NOMO-1 (cell line): ENCODE results near the gene FXYD7.

Experiments
- DNase-seq, 2 experiments: peaks; one replicate each; lab custom pipeline; 2025; ENCODE audit not compliant: unreplicated experiment in 2 of 2; lab: John Stamatoyannopoulos, UW

The FXYD7 gene

GRCh38 chr19:35109395-35110112 is 33.5 kb upstream of the FXYD7 start:
- no peak for DNase-seq

- no peak for DNase-seq
These were observed 32.1 kb upstream of the FXYD7 start for GRCh38 chr19:35110974-35111373.

GRCh38 chr19:35112995-35113688 is 29.9 kb upstream of the FXYD7 start:
- DNase-seq: no peak

- DNase-seq: peak in 1 of 2 experiments; percentile 7
These were observed 28.5 kb upstream of the FXYD7 start for GRCh38 chr19:35114353-35115176.

GRCh38 chr19:35115177-35115951 is 27.7 kb upstream of the FXYD7 start, which contains the start of gene FXYD3:
TSS of gene FXYD3 (plus strand) at chr19:35115823. CDS start at chr19:35119377, 3,554 bp downstream.
- DNase-seq: no peak

- DNase-seq: no peak
These were observed 26.8 kb upstream of the FXYD7 start for GRCh38 chr19:35116072-35116801.

GRCh38 chr19:35117116-35117515 is 25.9 kb upstream of the FXYD7 start:
- no peak for DNase-seq

- no peak for DNase-seq
These were observed 25.3 kb upstream of the FXYD7 start for GRCh38 chr19:35117799-35118198.

GRCh38 chr19:35118268-35119020 is 24.6 kb upstream of the FXYD7 start:
- no peak for DNase-seq

GRCh38 chr19:35119091-35119490 is 24.0 kb upstream of the FXYD7 start:
- DNase-seq: no peak

- peak in 1 of 2 experiments; percentile 2 for DNase-seq
These were observed 23.4 kb upstream of the FXYD7 start for GRCh38 chr19:35119578-35120155.

GRCh38 chr19:35120492-35120891 is 22.6 kb upstream of the FXYD7 start:
- no peak for DNase-seq

- no peak for DNase-seq
These were observed 22.2 kb upstream of the FXYD7 start for GRCh38 chr19:35120898-35121297.

GRCh38 chr19:35122687-35123551 is 20.1 kb upstream of the FXYD7 start:
- no peak for DNase-seq

- no peak for DNase-seq
These were observed 19.5 kb upstream of the FXYD7 start for GRCh38 chr19:35123573-35123972.

- DNase-seq: peak; percentile 57 to 64
These were observed 18.7 kb upstream of the FXYD7 start for GRCh38 chr19:35124098-35125060.

GRCh38 chr19:35125270-35125717 is 17.8 kb upstream of the FXYD7 start:
- no peak for DNase-seq
